Stimulated activated naive CD8-positive, alpha-beta T cell treated with anti-CD3 and anti-CD28 coated beads, Interleukin-15, Interleukin-2, amounts not matched to agents 100 ng/mL and 50 ng/mL, for 24 hours (primary cell): ENCODE results near the gene GTF2F2.
A peak's percentile ranks its signal among the peaks of the same experiment; 100 is the strongest.

Experiments
- H3K27ac Mint-ChIP-seq: one replicate; pipeline ENCODE4 v1.8.0; 2021; ENCODE audit warnings: mild to moderate bottlenecking, mixed read lengths
- H3K27me3 Mint-ChIP-seq: one replicate; pipeline ENCODE4 v1.8.0; 2021; ENCODE audit warnings: mixed read lengths
- H3K36me3 Mint-ChIP-seq: one replicate; pipeline ENCODE4 v1.8.0; 2021; ENCODE audit warnings: low read depth, mixed read lengths
- H3K4me1 Mint-ChIP-seq: one replicate; pipeline ENCODE4 v1.8.0; 2021; ENCODE audit warnings: low read depth, mixed read lengths
- H3K4me3 Mint-ChIP-seq: one replicate; pipeline ENCODE4 v1.8.0; 2021; ENCODE audit warnings: mild to moderate bottlenecking, mixed read lengths
- H3K9me3 Mint-ChIP-seq: one replicate; pipeline ENCODE4 v1.8.0; 2021; ENCODE audit warnings: mixed read lengths

Gene GTF2F2

GRCh38 chr13:45108716-45109101 is 11.6 kb upstream of the GTF2F2 start:
- H3K27me3 Mint-ChIP-seq, result peaks cover 9% of the 10 kb centered on the region

GRCh38 chr13:45109102-45109720 is 11.1 kb upstream of the GTF2F2 start:
- peak overlapping the region; percentile 59 for H3K27ac Mint-ChIP-seq
- H3K4me3 Mint-ChIP-seq, result peak overlapping the region; percentile 11
- peaks cover 13% of the 10 kb centered on the region for H3K4me1 Mint-ChIP-seq
- no peaks in the 10 kb centered on the region for H3K36me3 Mint-ChIP-seq
- no peaks in the 10 kb centered on the region for H3K9me3 Mint-ChIP-seq
- H3K27me3 Mint-ChIP-seq, result peaks cover 9% of the 10 kb centered on the region

More at GRCh38 chr13:45108716-45109101, 11.6 kb upstream of the GTF2F2 start:
- no peaks in the 10 kb centered on the region for H3K9me3 Mint-ChIP-seq
- no peaks in the 10 kb centered on the region for H3K36me3 Mint-ChIP-seq
- H3K4me1 Mint-ChIP-seq, result peaks cover 13% of the 10 kb centered on the region
- H3K27ac Mint-ChIP-seq, result peak overlapping the region; percentile 59
- peak overlapping the region; percentile 30 for H3K4me3 Mint-ChIP-seq

- no peak overlapping the region for H3K4me3 Mint-ChIP-seq
- H3K27me3 Mint-ChIP-seq, result no peaks in the 10 kb centered on the region
- no peaks in the 10 kb centered on the region for H3K9me3 Mint-ChIP-seq
- H3K27ac Mint-ChIP-seq, result no peak overlapping the region
- no peaks in the 10 kb centered on the region for H3K36me3 Mint-ChIP-seq
- peaks cover 10% of the 10 kb centered on the region for H3K4me1 Mint-ChIP-seq
Measured at GRCh38 chr13:45113233-45114224, 6.8 kb upstream of the GTF2F2 start.

- Mint-ChIP-seq H3K27ac (no peak overlapping the region), H3K36me3 (peaks cover 7% of the 10 kb centered on the region), H3K4me1 (peaks cover 10% of the 10 kb centered on the region), H3K9me3 (no peaks in the 10 kb centered on the region), H3K4me3 (no peak overlapping the region), H3K27me3 (no peaks in the 10 kb centered on the region)
Measured at GRCh38 chr13:45119469-45119990, 780 bp upstream of the GTF2F2 start.

- H3K27me3 Mint-ChIP-seq, result no peaks in the 10 kb centered on the region
Measured at GRCh38 chr13:45120967-45121831, 889 bp downstream of the GTF2F2 start.

GRCh38 chr13:45122941-45123340 is 2.6 kb downstream of the GTF2F2 start:
- H3K9me3 Mint-ChIP-seq, result no peaks in the 10 kb centered on the region
- peak overlapping the region; percentile 58 for H3K4me3 Mint-ChIP-seq
- no peaks in the 10 kb centered on the region for H3K27me3 Mint-ChIP-seq
- H3K36me3 Mint-ChIP-seq, result peaks cover 18% of the 10 kb centered on the region
- peak overlapping the region; percentile 63 for H3K27ac Mint-ChIP-seq
- H3K4me1 Mint-ChIP-seq, result peaks cover 21% of the 10 kb centered on the region

More at GRCh38 chr13:45120967-45121831, 889 bp downstream of the GTF2F2 start:
- Mint-ChIP-seq H3K9me3 (no peaks in the 10 kb centered on the region), H3K4me1 (peaks cover 21% of the 10 kb centered on the region), H3K27ac (no peak overlapping the region), H3K36me3 (peaks cover 18% of the 10 kb centered on the region), H3K4me3 (no peak overlapping the region)

GRCh38 chr13:45132369-45133064 is 12.2 kb downstream of the GTF2F2 start:
- Mint-ChIP-seq H3K27me3 (no peaks in the 10 kb centered on the region), H3K4me1 (peaks cover 28% of the 10 kb centered on the region), H3K36me3 (peaks cover 30% of the 10 kb centered on the region), H3K27ac (peak overlapping the region; percentile 36), H3K4me3 (no peak overlapping the region), H3K9me3 (peaks cover 20% of the 10 kb centered on the region)

- Mint-ChIP-seq H3K9me3 (peaks cover 20% of the 10 kb centered on the region), H3K27ac (no peak overlapping the region), H3K4me3 (no peak overlapping the region), H3K36me3 (peaks cover 38% of the 10 kb centered on the region), H3K4me1 (peaks cover 28% of the 10 kb centered on the region), H3K27me3 (no peaks in the 10 kb centered on the region)
Measured at GRCh38 chr13:45133396-45134118, 13.2 kb downstream of the GTF2F2 start.

- Mint-ChIP-seq H3K36me3 (peaks cover 41% of the 10 kb centered on the region), H3K9me3 (peaks cover 9% of the 10 kb centered on the region), H3K4me1 (peaks cover 12% of the 10 kb centered on the region), H3K27me3 (no peaks in the 10 kb centered on the region), H3K4me3 (no peak overlapping the region), H3K27ac (no peak overlapping the region)
Measured at GRCh38 chr13:45136741-45137504, 16.6 kb downstream of the GTF2F2 start.

GRCh38 chr13:45137526-45137925 is 17.2 kb downstream of the GTF2F2 start:
- peaks cover 7% of the 10 kb centered on the region for H3K9me3 Mint-ChIP-seq
- H3K4me1 Mint-ChIP-seq, result peaks cover 9% of the 10 kb centered on the region
- H3K36me3 Mint-ChIP-seq, result peaks cover 37% of the 10 kb centered on the region
- H3K27ac Mint-ChIP-seq, result no peak overlapping the region
- no peak overlapping the region for H3K4me3 Mint-ChIP-seq
- H3K27me3 Mint-ChIP-seq, result no peaks in the 10 kb centered on the region

- Mint-ChIP-seq H3K4me3 (no peak overlapping the region), H3K27ac (no peak overlapping the region), H3K9me3 (no peaks in the 10 kb centered on the region), H3K27me3 (no peaks in the 10 kb centered on the region), H3K4me1 (peaks cover 7% of the 10 kb centered on the region), H3K36me3 (peaks cover 30% of the 10 kb centered on the region)
Measured at GRCh38 chr13:45138282-45138681, 18.0 kb downstream of the GTF2F2 start.

- peaks cover 15% of the 10 kb centered on the region for H3K4me1 Mint-ChIP-seq
- H3K27ac Mint-ChIP-seq, result no peak overlapping the region
- no peaks in the 10 kb centered on the region for H3K27me3 Mint-ChIP-seq
- peaks cover 33% of the 10 kb centered on the region for H3K36me3 Mint-ChIP-seq
- no peak overlapping the region for H3K4me3 Mint-ChIP-seq
- H3K9me3 Mint-ChIP-seq, result no peaks in the 10 kb centered on the region
Measured at GRCh38 chr13:45141369-45141768, 21.1 kb downstream of the GTF2F2 start.
